Measurements from ENCODE around the gene DPF3.
"Not testable (repeated sequence)": the region's sequence is repeated elsewhere in the genome, so short reads cannot be mapped to it uniquely, and the experiment has no call there.

The DPF3 gene

DNA sequence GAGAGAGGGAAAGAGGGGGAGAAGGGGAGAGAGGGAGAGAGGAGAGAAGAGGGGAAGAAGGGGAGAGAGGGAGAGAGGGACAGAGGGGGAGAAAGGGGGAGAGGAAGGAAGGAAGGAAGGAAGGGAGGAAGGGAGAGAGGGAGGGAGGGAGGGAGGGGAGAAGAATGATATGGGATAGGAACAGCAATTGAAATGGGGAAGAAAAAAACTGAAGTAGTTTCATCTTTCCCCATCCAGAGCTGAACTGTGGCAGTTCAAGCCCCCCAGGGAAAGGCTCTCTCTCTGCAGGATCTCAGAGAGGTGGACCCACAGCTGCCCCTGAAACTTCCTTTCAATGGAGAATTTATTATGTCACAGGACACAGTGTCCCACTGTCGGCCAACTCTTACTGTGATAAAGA, 136.9 kb downstream of the DPF3 start:
- DNase-seq: no peak

GRCh38 chr14:72755766-72756165, 138.1 kb downstream of the DPF3 start:
- DNase-seq: no peak

DNA sequence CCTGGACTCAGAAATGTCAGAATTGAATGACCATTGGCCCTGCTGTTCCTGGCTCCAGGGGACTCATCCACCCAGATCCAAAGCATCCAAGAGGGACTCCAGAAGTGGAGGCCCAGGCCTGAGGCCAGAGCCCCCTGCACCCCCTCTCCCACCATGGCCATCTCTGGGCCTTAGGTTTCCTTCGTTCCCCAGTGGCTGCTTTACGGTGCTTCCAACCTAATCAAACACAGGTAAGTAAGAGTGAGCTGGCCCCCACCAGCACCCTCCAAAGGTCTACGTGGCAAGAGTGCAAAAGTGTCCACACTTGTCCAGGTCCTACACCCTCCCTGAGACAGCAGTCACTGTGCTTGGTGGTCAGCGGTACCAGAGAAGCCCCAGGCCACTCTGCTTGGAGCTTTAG, 139.0 kb downstream of the DPF3 start:
- no peak for DNase-seq

GRCh38 chr14:72753879-72754400, 140.0 kb downstream of the DPF3 start:
- DNase-seq: no peak

GRCh38 chr14:72753044-72753710, 140.7 kb downstream of the DPF3 start:
- no peak for DNase-seq

DNA sequence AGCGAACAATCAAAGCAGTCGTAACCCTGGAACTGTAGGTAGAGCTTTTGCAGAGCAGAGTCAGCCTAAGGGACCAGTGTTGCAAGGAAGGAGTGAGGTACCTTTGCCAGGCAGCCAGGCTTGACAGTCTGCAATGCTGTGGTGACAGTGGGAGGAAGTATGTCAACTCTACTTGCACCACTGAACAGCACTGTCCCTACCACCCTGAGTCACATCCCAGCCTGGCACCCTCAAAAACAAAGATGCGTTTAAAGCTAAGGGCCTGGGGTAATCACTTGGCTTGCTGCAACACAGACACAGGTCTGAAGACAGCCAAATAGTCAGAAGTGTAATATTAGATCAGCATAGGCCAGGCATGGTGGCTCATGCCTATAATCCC, 141.9 kb downstream of the DPF3 start:
- DNase-seq: no peak

- no peak for DNase-seq
Observed at GRCh38 chr14:72751276-72752033, 142.4 kb downstream of the DPF3 start.

- not testable (repeated sequence) for DNase-seq
Observed at GRCh38 chr14:72748921-72749320, 145.0 kb downstream of the DPF3 start.

DNA sequence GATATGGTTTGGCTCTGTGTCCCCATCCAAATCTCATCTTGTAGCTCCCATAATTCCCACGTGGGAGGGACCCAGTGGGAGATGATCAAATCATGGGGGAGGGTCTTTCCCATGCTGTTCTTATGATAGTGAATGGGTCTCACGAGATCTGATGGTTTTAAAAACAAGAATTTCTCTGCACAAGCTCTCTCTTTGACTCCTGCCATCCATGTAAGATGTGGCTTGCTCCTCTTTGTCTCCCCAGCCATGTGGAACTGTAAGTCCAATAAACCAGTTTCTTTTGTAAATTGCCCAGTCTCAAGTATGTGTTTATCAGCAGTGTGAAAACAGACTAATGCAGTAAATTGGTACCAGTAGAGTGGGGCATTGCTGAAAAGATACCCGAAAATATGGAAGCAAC, 146.2 kb downstream of the DPF3 start:
- no peak for DNase-seq

DNA sequence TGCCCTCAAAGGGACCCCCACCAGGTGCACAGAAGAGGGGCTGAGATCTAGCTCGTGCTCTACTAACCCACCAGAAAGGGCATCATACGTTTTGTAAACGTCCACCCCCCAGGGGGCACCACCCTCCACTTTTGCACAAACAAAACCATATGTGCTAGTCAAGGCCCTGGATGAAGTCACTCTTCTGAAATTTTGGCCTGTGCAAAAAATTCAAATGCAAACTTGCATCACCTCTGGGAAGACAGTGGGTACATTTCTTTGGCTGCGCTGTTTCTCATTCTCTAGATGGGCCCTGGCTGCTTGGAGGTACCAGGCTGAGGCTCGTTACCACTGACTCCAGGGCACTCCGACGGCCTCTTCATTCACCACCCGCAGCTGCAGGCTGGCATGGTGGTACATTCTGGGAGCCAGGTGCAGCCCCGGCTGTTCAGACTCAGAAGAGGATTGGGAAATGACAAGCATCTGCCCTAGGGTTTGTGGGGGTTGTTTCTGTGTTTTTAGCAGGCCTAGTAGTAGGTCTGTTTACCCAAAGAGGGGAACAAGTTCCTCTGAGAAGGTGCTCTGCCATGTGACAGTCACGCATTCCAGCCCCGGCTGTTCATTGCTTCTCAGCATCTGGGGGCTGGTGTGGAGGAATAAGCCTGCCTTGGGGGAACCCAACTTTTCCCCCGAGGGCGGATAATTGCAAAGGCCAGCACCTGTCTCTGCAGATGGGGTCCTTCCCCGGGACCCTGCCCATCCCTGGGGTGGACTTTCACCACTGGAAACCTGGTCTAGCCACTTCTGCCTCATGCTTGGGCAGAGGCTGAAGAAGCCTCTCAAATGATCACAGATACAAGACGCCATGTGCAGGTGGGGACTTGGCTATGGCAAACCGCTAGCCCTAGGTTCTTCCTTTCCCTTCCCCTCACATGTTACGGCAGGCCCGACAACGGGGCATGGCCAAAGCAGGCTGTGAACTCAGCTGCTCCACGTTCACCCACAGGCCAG, 147.6 kb downstream of the DPF3 start:
- DNase-seq: no peak

- no peak for DNase-seq
Observed at GRCh38 chr14:72745546-72745945, 148.4 kb downstream of the DPF3 start.

- DNase-seq: no peak
Observed at GRCh38 chr14:72744416-72745120, 149.3 kb downstream of the DPF3 start.

GRCh38 chr14:72743626-72744025, 150.3 kb downstream of the DPF3 start:
- no peak for DNase-seq

GRCh38 chr14:72742838-72743195, 151.1 kb downstream of the DPF3 start:
- DNase-seq: no peak

DNA sequence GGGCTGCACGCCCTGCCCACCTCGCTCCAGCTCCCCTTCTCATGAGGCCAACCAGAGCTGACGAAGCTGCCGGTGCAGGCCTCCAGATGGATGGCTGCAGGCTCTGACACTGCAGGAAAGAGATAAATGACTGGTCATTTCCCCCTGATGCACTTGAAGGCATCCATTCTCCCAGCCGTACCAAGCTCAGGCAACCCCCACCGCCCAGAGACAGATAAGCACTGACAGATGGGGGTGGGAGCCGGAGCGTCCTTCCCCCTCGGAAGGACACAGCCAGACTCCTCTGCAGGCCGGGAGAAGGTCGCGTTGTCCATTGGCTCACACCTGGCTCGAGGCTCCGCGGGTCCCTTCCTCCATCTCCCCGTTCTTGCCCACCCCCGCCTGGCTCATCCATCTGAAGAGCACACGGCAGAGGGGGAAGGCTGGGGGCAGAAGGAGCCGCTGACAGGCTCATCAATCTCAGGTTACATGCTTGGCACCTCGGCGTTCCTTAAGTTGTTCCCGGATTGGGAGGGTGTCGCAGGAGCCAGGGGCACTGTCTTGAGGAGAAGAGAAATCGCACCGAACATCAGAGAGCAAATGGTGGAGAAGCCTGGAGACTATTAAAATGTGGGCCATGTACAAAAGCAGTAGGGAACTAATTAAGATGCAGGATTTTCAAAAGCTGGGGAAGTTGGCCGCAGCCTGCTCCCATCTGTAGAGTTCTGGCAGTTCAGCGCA, 151.6 kb downstream of the DPF3 start:
- DNase-seq: no peak

GRCh38 chr14:72741826-72742117, 152.1 kb downstream of the DPF3 start:
- DNase-seq: no peak

GRCh38 chr14:72740966-72741825, 152.7 kb downstream of the DPF3 start:
- DNase-seq: no peak

- no peak for DNase-seq
Observed at GRCh38 chr14:72740504-72740961, 153.4 kb downstream of the DPF3 start.

DNA sequence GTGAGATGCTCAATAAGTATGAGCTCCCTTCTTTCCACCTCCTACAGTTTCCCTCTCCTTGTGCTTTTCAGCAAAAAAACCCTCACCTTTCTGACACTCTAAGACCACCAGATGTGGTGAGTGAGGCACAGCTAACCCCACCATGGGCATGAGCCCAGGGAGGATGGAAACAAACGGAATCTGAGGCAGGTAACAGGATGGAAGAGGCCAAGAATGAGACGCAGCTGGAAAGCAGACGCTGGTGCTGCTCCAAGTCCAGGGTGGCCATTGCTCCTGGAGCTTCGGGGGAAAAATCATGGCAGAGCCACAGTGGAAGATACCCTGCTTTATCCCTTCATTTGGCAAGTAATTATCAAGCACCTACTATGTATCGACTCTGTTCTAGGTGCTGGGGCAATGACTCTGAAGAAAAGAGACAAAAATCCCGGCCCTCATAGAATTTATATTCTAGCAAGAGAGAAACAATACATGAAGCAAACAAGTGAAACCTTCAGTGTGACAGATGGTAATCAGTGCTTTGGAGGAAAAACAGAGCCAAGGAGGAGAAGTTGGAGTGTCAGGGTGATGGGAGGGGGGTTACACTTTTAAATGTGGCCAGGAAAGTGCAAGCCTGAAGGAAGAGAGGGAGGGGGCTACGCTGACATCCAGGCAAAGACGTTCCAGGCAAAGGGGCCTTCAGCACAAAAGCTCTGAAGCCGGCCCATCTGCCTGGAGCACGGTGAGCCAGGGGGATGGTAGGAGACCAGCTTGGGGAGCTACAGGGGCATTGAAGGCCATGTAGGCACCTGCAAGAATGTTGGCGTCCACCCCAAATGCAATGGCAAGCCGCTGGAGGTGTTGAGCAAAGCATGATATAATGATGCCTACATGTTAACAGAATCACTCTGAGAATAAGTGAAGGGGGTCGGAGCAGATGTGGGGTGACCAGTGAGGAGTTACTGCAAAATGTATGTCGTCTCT, 154.2 kb downstream of the DPF3 start:
- no peak for DNase-seq

- DNase-seq: no peak
Observed at GRCh38 chr14:72738161-72738611, 155.7 kb downstream of the DPF3 start.
